Islet of Langerhans (tissue), 1 donor: ENCODE measurements around the gene DIP2A.

Experiments
- FAIRE-seq: peaks from one replicate; lab custom pipeline; 2011; peaks lifted over from hg19 to GRCh38; lab: Jason Lieb, UNC

The DIP2A gene

GRCh38 chr21:46598581-46599572, 140.2 kb downstream of the DIP2A start:
- no peak for FAIRE-seq

- FAIRE-seq, result no peak
Observed at GRCh38 chr21:46600305-46600704, 141.6 kb downstream of the DIP2A start.

- no peak for FAIRE-seq
Observed at GRCh38 chr21:46600978-46601377, 142.3 kb downstream of the DIP2A start.

- FAIRE-seq, result no peak
Observed at GRCh38 chr21:46603228-46603627, 144.5 kb downstream of the DIP2A start.

- no peak for FAIRE-seq
Observed at GRCh38 chr21:46604329-46604974, 145.8 kb downstream of the DIP2A start.

- FAIRE-seq, result no peak
Observed at GRCh38 chr21:46604975-46605766, 146.5 kb downstream of the DIP2A start, which contains the start of gene S100B. Gene S100B (minus strand): TSS chr21:46605082. CDS start chr21:46602415, 2,667 bp downstream.

- no peak for FAIRE-seq
Observed at GRCh38 chr21:46605767-46606426, 147.2 kb downstream of the DIP2A start.

GRCh38 chr21:46606427-46606813, 147.7 kb downstream of the DIP2A start:
- FAIRE-seq, result no peak

- FAIRE-seq, result no peak
Observed at GRCh38 chr21:46607636-46608035, 148.9 kb downstream of the DIP2A start.

- FAIRE-seq, result no peak
Observed at GRCh38 chr21:46608672-46609111, 150.0 kb downstream of the DIP2A start.

- FAIRE-seq, result no peak
Observed at GRCh38 chr21:46610018-46610701, 151.5 kb downstream of the DIP2A start.

- FAIRE-seq, result no peak
Observed at GRCh38 chr21:46613391-46613790, 154.7 kb downstream of the DIP2A start.

GRCh38 chr21:46616050-46616449, 157.4 kb downstream of the DIP2A start:
- FAIRE-seq, result no peak

- FAIRE-seq, result no peak
Observed at GRCh38 chr21:46616656-46617055, 158.0 kb downstream of the DIP2A start.

- no peak for FAIRE-seq
Observed at GRCh38 chr21:46617267-46618051, 158.8 kb downstream of the DIP2A start.

GRCh38 chr21:46618738-46619379, 160.2 kb downstream of the DIP2A start:
- FAIRE-seq, result no peak
